ENCODE results near the gene MYH7. TPM values are rescaled to one million over a fixed set of nuclear protein-coding genes. Genes with fewer than 3 reads are reported as not detected.

The MYH7 gene
- total RNA-seq, 1 experiment from 2014 or later = not detected

DNA sequence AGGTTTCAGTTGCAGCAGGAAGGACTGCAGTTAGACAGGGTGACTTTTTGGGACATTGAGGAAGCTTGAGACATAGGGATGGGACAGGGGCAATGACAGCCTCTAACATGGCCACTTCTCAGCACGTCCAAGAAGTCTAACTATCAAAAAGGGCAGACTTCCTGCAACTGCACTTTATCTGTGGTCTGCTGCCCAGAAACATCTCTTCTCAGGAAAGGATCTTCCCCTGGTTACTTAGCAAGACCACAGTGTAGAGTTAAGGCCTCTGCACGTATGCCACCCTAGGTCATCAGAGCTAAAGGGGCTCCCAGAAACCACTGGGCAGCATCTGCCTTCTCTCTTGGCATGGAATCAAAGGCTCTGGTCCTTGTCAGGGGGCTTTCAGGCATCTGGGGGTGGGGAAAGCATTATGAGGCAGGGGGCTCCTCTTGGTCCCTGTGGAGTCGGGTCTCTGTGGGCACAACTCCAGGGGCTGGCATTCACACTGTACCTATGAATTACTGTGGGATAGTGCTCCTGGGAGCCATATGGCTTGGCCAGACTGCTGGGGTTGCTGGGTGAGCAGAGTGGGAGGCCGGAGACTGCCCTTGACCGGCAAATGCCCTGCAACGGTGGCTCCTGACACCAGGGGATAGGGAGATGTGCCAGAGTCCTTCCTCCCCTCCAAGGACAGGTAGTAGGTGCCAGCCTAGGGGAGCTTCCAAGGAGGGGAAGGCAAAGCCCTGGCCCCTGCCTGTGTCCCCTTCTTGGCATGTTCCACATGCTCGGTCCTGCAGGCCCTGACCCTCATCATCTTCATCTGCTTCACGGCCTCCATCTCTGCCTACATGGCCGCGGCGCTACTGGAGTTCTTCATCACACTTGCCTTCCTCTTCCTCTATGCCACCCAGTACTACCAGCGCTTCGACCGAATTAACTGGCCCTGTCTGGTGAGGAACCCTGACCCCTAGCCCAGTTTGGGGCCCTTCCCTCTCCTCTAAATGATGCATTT, 57.6 kb downstream of the MYH7 start:
- Mint-ChIP-seq H3K27me3 (ENCODE audit: unreplicated experiment) (peaks cover 95% of the 10 kb centered on the region), H3K9me3 (ENCODE audit: low read depth, unreplicated experiment) (no peaks in the 10 kb centered on the region), H3K4me3 (ENCODE audit: low read depth, unreplicated experiment) (no peak overlapping the region), H3K4me1 (ENCODE audit: low read depth, unreplicated experiment) (no peaks in the 10 kb centered on the region), H3K36me3 (ENCODE audit: insufficient read depth, unreplicated experiment) (no peaks in the 10 kb centered on the region), H3K27ac (ENCODE audit: unreplicated experiment) (no peak overlapping the region)
- intact Hi-C loops (cut with micrococcal nuclease; ENCODE audit: unreplicated experiment) = no loop called here
- no peak for DNase-seq
- CTCF ChIA-PET = interaction anchor here (1.2 kb wide), 1 partner anchor 9 kb away, joined by 3 read pairs; no protein-coding TSS in a partner anchor
- no peak for TF ChIP-seq CTCF (IDR thresholded peaks at IDR 0.05; ENCODE audit: unreplicated experiment)
- BruUV-seq (replicated peaks) = no TSS peak

DNA sequence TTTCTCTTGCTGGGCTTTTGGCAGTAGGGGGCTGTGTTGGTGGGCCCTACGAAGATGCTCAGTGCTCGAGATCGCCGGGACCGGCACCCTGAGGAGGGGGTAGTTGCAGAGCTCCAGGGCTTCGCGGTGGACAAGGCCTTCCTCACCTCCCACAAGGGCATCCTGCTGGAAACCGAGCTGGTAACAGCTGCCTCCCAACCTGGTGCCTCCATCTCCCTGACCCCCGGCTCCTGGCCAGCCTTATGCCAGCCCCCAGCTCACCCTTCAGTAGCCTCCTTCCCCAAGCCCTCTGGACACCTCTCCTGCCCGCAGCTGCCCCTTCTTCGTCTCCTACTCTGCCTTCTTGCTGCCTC, 58.3 kb downstream of the MYH7 start:
- intact Hi-C loops (cut with micrococcal nuclease; ENCODE audit: unreplicated experiment) = no loop called here
- Mint-ChIP-seq H3K36me3 (ENCODE audit: insufficient read depth, unreplicated experiment) (no peaks in the 10 kb centered on the region), H3K4me3 (ENCODE audit: low read depth, unreplicated experiment) (no peak overlapping the region), H3K27ac (ENCODE audit: unreplicated experiment) (no peak overlapping the region), H3K9me3 (ENCODE audit: low read depth, unreplicated experiment) (no peaks in the 10 kb centered on the region), H3K4me1 (ENCODE audit: low read depth, unreplicated experiment) (no peaks in the 10 kb centered on the region), H3K27me3 (ENCODE audit: unreplicated experiment) (peaks cover 95% of the 10 kb centered on the region)
- CTCF ChIA-PET = no interaction called here
- TF ChIP-seq CTCF (IDR thresholded peaks at IDR 0.05; ENCODE audit: unreplicated experiment) = no peak
- BruUV-seq (replicated peaks) = no TSS peak
- no peak for DNase-seq

GRCh38 chr14:23376482-23377197, 58.8 kb downstream of the MYH7 start, which contains the start of gene CMTM5:
Gene CMTM5 (plus strand): TSS chr14:23377046. CDS start chr14:23377252, 206 bp downstream.
- H3K9me3 Mint-ChIP-seq (ENCODE audit: low read depth, unreplicated experiment) = no peaks in the 10 kb centered on the region
- H3K27me3 Mint-ChIP-seq (ENCODE audit: unreplicated experiment) = peaks cover 95% of the 10 kb centered on the region
- intact Hi-C loops (cut with micrococcal nuclease; ENCODE audit: unreplicated experiment) = no loop called here
- no TSS peak for BruUV-seq (replicated peaks)
- no peak within 1 kb of the TSS for H3K4me3 Mint-ChIP-seq (ENCODE audit: low read depth, unreplicated experiment)
- no peaks in the 10 kb centered on the region for H3K36me3 Mint-ChIP-seq (ENCODE audit: insufficient read depth, unreplicated experiment)
- CTCF ChIA-PET = interaction anchor here (0.8 kb wide), 1 partner anchor 47 kb away, joined by 3 read pairs; no protein-coding TSS in a partner anchor
- H3K27ac Mint-ChIP-seq (ENCODE audit: unreplicated experiment) = no peak within 1 kb of the TSS
- no peak for TF ChIP-seq CTCF (IDR thresholded peaks at IDR 0.05; ENCODE audit: unreplicated experiment)
- H3K4me1 Mint-ChIP-seq (ENCODE audit: low read depth, unreplicated experiment) = no peaks in the 10 kb centered on the region
- DNase-seq = no peak

- Mint-ChIP-seq H3K4me1 (ENCODE audit: low read depth, unreplicated experiment) (no peaks in the 10 kb centered on the region), H3K27ac (ENCODE audit: unreplicated experiment) (no peak overlapping the region), H3K9me3 (ENCODE audit: low read depth, unreplicated experiment) (no peaks in the 10 kb centered on the region), H3K36me3 (ENCODE audit: insufficient read depth, unreplicated experiment) (no peaks in the 10 kb centered on the region), H3K4me3 (ENCODE audit: low read depth, unreplicated experiment) (no peak overlapping the region), H3K27me3 (ENCODE audit: unreplicated experiment) (peaks cover 95% of the 10 kb centered on the region)
- no peak for TF ChIP-seq CTCF (IDR thresholded peaks at IDR 0.05; ENCODE audit: unreplicated experiment)
- CTCF ChIA-PET = interaction anchor here (0.7 to 0.8 kb wide), 2 partner anchors 12 to 46 kb away, joined by 3 read pairs; no protein-coding TSS in a partner anchor
- BruUV-seq (replicated peaks) = no TSS peak
- DNase-seq = no peak
- intact Hi-C loops (cut with micrococcal nuclease; ENCODE audit: unreplicated experiment) = no loop called here
Observed at GRCh38 chr14:23375527-23376251, 59.8 kb downstream of the MYH7 start.
